Activated naive CD4-positive, alpha-beta T cell (primary cell): ENCODE results near the gene SLC19A1.
"Not testable (repeated sequence)": the region's sequence is repeated elsewhere in the genome, so short reads cannot be mapped to it uniquely, and the experiment has no call there.

Experiments
- DNase-seq, 4 experiments: peaks; one replicate each; lab custom pipeline; 2025; lab: John Stamatoyannopoulos, UW

Gene SLC19A1

DNA sequence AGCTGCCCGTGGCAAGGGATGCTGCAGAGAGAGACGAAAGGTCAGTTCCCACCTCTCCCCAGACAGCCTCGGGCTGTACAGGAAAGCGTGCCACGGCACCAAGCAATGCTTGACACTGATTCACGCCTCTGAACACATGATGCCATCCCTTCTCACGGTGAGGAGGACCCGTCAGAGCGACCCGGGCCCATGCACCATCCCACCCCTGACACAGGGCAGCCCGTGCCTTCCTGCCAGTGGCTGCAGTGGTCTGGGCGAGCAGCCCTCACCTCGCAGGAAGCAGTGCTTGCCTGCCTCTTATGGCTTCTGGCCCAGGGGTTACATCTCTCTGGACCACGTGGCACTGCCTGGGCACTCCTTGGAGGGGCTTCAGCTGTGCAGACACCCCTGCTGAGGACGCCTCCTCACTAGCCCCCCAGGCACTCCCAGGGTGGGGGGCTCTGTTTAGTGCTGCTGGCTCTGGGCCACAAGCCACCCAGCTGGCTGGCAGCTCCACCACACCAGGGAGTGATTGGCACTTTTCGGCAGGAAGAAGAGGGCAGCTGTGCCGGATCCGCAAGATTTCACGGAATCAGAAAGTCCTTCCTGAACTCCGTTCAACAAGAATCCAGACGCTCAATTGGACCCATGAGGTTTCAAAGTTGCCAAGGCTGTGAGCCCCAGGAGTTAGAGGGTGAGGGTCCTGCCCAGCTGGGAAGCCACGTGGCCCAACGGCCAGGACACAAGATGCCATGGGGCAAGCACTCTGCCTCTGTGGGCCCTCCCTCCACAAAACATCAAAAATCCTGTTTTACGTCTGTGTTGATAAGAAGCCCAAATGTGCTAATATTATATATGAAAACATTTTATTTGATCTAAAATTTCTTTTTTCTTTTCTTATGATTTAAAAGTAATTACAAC is 34.8 kb upstream of the SLC19A1 start:
- DNase-seq = no peak

DNA sequence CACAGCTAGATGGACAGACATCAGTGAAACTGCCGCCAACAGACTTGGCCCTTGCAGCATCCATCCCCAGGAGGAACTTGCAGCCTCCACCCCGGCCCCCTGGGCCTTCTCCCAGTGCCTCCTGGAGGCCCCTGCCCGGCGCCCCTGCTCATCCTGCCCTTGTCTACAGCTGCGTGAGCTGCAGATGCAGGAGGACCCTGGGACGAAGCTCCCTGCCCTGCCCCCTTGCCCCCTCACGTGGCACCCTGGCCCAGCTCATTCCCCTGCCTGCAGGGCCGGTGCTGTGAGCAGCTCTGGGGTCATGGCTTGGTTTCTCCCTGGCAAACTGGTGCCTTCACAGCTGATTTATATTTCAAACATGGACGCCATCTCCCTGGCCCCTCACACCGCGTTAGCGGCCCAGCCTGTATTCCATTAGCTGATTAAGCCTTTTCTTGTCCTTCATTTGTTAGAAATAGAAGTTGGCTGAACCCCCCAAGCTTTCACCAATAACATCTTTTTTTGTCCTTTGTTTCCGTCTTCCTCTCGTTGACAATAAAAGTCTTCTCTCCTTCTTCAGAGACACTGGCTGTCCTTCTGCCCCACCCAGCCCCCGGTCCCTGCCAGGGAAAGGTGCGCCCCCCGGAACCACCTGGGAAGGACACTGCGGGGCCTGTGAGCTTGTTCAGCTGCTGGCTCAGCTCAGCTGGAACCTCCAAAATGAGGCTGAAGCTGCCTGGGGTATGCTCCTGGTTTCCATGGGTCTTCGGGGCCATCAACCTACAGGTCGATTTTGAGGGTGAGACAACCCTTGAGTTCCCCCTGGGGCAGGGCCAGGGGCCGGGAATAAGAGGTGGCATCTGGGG is 34.0 kb upstream of the SLC19A1 start:
- DNase-seq = no peak

DNA sequence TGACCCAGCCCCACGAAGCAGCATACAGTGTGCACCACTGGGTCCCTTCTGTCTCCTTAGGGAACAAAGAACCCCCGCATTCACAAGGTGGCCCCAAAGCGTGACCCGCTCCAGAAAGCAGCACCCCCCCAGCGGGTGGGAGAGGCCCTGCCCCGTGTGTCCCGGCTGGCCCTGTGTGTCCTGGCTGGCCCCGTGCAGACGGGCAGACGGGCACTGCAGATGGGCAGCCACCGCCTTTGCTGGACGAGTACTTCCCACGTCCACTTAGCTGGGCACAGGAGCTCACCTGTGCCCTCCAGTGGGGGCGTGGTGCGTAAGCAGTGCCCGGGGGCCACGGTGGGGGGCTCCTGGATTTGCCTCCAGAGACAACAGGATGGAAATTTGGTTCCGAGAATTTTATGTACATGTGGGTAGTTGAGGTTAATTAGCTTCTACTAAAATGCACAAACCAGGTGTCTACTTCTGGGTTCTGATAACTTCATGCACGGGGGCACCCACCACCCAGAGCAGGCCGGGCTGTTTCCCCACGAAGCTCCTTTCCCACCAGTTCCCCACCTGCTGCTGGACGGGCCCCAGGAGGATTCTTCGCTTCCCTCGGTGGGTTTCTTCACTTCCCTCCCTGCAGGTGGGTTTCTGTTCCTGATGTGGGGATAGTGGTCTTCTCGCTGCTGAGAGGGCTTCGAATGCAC is 33.2 kb upstream of the SLC19A1 start:
- no peak for DNase-seq

DNA sequence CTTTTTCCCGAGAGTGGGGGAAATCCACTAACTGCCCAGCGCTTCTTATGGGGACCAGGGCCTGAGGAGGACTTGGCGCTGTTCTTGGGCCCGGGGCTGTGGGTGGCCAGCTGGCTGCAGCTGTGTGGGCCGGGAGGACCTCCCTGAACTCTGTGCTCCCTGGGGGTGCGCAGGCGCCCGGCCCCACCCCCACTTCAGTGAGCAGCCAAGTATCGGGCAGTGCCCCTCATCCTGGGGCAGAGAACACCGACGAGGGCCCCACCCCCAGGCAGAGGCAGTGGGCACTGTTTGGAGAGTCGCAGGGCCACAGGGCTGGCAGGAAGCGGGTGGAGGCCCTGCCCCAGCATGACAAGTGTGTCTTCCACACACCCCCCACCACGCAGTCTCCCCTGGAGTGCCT is 32.5 kb upstream of the SLC19A1 start:
- no peak for DNase-seq

DNA sequence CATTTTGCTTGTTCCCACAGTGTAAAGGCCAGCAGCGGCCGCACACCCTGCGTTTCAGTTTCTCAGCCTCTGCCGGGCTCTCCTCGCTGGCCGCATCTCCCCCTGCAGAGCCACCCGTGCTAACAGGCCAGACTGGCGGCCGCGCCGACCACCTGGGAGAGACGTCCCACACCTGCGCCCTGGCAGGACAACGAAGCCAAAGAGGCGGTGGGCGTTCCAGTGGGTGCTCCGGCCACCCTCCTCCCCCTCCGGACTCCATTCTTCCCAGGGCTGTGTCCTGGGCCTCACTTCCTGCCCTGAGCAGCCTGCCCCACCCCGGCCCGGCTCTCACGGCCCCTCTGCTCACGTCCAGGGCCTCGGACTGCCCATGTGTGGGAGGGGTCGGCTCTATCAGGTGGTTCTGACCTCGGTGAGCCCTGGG is 31.9 kb upstream of the SLC19A1 start:
- DNase-seq = no peak

DNA sequence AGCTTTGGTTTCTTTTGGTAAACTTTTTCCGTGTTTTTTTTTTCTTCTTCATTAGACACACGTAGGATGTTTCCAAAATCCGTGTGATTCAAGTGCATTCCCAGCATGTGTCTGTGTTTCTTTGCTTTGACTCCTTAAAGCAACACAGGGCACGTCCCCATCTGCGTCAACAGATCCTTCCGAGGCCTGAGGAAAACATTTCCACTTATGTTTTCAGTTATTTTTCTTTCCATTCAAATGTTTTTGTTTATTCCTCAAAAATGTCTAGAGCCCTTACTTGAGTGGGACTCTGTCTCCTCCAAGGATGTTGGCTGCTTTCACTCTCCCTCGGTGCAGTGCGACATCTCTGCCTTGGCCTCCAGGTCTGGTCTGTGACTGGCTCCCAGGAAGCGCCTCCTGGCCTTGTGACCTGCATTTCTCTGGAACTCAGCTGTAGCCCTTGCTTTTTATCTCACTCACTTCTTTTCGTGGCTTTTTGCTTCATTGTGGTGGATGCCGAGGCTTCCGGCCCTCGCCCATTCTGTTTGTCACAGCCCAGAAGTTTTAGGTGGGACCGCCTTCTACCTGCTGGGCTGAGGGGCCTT is 31.3 kb upstream of the SLC19A1 start:
- DNase-seq = no peak

DNA sequence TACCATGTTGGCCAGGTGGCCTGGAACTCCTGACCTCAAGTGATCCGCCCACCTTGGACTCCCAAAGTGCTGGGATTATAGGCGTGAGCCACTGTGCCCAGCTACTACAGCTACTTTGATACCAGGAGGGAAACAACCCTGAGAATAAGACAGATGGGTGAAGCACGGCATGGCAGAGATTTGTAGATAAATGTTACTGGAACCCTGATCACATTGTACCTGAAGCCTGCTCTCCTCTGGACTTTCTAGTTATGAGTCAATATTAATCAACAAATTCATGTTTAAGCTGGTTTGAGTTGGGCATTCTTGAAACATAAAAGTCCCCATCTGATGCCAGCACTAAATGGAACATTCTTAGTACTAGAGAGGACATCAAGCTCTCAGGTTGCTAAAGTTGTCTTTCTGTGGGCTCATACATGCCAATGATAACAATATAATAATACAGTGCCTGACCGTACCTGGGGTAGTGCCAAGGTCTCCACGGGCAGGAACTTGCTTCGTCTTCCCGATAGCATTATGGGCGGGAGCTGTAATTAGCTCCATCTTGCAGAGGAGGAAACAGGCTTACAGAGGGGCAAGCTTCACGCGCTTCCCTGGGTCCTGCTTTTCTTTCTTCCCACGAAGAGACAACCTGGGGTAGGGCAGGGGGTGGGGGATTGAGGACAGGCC is 30.7 kb upstream of the SLC19A1 start:
- no peak for DNase-seq

DNA sequence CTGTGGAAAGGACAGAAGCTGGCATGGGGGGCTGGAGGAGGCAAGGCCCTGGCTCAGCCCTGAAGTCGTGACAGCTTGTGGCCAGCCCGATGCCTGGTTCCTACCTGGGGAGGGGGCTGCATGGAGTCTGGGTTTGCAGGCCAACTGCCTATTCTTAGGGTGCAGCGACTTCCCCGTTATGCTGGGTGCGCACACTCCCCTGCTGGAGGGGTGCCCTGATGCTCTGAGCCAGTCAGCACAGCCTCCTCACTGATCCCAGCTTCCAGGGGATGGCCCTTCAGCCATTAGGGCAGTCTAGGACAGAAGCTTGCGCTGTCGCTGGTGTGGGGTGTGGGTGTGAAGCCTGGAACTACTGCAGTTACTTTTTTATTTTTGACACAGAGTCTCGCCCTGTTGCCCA is 30.0 kb upstream of the SLC19A1 start:
- no peak for DNase-seq

DNA sequence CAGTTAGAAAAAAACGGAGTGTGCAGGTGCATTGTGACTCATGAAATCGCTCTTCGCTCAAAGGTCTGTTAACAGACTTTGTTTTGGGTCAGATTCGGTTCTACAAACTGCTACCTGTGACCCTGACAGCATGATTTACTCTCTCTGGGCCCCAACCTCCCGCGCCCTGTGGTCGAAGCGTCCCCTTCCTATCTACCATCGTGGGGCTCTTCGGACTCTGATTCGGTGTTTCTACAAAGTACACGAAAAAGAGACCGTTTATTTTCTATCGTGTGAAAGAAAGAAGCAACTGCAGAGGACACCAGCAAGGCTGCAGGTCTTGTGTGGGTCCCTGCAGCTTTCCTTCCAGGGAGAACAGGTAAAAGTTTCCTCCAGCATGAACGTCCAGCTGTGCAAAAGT is 29.4 kb upstream of the SLC19A1 start:
- no peak for DNase-seq

DNA sequence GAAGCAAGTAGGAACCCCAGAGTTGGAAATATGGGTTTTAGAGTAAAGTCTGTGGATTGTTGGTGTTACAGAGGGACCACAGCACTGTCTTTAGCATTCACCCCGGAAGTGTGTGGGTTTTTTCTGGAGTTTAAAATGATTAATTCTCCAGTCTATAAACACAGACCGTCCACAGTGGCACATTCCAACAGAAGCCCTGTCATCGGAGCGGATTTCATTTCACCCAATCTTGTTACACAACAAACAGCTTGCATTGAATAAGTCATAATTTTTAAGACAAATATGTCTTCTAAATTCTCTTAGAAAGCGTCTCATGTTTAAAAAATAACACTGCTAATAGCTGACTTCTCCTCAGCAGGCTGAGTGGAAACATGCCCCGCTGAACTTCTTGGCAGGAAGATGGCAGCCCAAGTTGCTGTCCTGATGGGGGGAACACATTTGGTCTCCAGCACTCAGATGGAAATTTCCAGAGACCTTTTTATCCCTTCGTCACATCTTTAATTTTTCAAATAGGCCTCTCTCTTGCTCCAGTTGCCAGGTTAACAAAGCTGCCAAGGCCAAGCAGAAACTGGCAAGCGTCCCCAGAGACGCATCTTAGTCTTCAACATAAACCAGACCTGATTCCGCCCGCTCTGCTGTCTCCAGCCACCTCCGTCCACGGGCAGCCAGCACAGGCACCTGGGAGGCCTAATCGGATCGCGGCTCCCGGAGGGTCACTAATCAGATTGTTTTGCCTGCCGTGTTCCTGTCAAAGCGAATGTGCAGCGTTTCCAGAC is 28.8 kb upstream of the SLC19A1 start:
- DNase-seq = no peak

DNA sequence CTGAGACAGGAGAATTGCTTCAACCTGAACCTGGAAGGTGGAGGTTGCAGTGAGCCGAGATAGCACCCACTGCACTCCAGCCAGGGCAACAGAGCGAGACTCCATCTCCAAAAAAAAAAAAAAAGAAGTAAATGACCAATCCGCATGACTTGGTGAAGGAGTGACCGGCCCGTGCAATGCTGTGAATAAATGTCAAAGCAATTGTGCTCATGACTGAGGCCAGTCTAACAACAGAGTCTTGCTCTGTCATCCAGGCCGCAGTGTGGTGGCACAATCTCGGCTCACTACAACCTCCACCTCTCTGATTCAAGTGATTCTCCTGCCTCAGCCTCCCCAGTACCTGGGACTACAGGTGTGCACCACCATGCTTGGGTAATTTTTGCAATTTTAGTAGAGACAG is 27.8 kb upstream of the SLC19A1 start:
- DNase-seq = no peak

DNA sequence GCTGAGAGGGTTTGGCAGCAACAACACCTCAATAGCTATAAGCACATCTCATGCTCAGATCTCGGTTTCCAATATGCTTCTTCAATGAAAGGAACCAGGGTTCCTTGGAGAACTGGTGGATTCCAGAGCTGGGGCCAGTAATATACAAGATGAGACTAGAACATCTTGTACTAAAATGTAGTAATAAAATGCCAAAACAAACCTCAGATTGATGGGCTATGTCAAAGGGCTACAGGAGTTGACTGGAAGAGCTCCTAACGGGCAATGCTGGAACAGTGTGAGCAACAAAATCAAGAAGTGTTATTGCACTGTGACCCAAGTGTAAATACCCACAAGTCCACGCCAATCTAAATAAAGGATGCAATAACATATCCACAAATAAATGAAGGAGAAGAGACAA is 26.1 kb upstream of the SLC19A1 start:
- no peak for DNase-seq

DNA sequence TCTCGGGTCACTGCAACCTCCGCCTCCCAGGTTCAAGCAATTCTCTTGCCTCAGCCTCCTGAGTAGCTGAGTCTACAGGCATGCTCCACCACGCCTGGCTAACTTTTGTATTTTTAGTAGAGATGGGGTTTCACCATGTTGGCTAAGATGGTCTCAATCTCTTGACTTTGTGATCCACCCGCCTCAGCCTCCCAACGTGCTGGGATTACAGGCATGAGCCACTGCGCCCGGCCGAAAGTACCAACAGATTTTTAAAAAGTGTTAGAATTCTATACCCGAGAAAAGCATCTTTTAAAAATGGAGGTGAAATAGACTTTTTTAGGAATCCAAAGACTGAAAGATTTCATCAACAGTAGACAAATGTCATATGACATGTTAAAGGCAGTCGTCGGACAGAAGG is 21.9 kb upstream of the SLC19A1 start:
- not testable (repeated sequence) for DNase-seq

DNA sequence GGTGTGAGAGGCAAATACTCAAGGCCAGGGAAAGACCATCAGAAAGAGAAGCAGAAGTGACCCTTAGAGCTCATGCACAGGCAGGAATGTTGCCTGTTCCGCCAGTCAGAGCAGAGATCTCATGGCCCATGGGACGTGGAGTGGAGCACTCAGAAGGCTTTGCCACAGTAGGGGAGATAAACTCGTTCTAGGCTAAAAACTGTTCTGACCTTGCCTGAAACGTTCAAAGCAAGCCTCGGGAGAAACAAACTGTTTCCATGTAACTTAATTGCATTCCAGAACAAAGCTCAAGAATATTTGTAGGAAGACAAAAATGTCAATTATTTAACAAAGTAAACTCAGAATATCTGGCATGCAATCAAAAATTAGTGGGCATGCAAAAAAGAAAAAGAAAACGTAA is 20.7 kb upstream of the SLC19A1 start:
- DNase-seq = no peak

DNA sequence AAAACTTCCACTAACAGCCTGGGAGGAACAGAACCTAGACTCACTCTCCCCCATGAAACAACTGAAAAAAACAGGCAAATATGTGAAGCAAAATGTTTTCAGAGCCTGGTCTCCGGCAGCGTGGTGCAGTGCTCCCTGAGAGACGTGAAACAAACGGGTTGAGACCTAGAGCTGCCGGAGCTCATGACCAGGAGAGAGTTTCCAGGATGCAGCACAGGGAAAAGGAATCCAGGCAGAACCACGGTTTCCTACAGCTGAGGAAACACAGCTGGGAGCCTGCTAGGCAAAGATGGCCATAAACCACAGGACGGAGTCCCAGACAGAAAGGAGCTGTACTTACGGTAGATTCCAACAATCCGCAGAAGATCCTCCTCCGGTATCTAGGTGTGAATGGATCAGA is 20.2 kb upstream of the SLC19A1 start:
- DNase-seq = no peak

DNA sequence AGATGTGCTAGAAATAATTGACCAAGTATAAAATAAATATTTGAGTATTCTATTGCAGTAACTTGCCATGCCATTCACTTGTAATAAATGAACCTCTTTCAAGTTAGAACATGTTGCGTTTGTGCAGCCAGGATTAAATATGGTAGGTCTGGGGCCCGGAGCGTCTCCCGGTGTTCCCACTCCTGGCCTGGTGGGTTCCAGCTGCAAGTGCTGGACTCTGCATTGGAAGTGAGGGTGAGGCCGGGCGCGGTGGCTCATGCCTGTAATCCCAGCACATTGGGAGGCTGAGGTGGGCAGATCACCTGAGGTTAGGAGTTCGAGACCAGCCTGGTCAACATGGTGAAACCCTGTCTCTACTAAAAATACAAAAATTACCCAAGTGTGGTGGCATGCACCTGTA is 19.0 kb upstream of the SLC19A1 start:
- not testable (repeated sequence) for DNase-seq

DNA sequence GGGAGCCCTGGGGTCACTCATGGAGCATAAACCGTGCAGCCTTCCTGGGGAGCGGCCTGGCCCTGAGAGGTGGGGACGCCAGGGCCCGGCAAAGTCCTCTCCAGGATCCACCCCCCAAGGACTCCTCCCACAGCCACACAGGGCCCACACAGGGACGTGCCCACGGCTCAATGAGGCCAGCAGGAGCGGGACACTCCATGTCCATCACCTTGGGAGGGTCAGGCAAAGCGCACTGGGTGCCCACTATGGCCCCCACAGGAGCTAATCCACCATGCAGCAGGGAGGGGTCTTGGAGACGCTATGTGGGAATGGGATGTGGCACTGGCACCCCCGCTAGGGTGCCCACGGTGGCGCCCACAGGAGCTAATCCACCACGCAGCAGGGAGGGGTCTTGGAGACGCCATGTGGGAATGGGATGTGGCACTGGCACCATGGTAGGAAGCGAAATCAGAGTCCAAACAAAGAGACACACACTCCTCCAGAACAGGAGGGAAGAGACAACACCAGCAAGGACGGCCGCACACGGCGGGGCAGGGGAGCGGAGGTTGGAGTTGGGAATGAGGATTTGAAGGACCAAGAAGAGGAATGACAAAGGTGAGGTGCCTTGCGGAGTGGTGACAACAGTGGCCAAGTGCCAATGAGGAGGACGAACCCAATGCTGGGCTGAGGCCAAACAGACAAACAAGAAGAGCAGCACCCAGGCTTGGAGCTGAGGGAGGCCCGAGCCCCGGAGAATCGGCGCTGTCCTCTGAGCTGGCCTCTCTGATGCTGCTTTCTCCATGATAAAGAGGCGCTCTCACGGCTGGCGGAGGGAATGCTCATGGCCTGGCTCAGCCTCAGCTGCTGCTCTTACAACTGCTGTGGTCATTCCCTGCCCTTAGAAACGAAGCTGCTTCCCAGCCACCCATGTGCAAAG is 18.1 kb upstream of the SLC19A1 start:
- no peak for DNase-seq

DNA sequence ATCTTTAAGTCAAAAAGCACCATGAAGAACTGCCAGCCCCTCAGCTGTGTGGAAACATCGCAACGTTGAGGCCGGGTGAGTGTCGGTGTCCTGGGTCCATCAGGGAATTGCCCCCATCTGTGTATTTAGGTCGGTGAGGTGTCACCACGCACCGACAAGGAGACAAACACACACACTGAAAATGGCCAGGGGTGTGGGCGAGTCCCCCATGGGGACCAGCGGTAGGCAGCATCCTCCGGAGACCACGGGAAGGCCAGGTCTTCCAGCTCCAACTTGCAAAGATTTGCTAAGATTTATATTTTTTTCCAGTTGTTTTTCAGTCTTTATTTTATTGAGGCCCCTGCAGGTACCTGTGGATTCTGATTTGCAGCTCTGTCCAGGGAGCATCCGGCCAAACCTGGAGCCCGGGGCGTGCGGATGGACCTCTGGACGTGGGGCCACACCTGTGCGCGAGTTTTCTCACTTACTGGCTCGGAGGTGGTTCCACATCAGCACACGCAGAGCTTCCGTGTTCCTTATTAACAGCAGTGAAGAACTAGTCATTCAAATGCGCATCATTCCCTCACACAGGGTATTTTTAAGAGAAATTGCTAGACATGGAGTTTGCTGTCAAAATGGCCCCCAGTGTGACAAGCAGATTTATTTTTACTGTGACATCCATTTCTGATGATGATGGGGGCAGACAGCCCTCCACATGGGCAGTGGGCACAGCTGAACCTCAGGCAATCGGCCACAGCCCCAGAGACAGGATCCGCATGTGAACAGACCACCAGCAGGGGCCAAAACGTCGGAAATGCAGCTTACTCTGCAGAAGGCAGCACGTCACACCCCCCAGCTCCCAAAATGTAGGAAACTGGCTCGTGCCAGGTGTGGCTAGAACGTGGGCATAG is 17.2 kb upstream of the SLC19A1 start:
- DNase-seq = no peak
